ENCODE data around the gene RARG.
"Not testable (repeated sequence)": the region's sequence is repeated elsewhere in the genome, so short reads cannot be mapped to it uniquely, and the experiment has no call there.

Gene RARG

DNA sequence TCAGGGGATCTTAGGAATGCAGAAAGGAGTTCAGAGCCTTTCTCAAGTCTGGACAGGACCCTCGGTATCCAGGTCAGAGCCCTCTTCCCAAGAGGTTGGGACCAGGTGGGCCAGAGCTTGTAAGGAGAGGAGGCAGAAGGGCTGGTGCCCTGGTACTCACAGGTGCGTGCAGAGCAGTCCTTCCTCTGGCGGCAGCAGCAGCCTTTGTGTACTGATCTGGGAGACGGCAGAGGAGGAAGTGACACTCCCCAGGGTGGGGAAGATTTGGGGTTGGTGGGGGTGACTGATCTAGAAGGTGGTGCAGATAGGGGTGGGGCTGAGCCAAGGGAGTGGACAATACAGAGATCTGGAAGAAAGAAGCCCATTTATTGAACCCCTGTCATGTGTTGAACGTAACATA, 25.0 kb downstream of the RARG start, which contains the start of gene ITGB7:
TSS of gene ITGB7 (minus strand) at position 210 of the 400 bp plus-strand sequence. CDS start 6,808 bp downstream, outside the sequence.
- peak; percentile 77 for DNase-seq

DNA sequence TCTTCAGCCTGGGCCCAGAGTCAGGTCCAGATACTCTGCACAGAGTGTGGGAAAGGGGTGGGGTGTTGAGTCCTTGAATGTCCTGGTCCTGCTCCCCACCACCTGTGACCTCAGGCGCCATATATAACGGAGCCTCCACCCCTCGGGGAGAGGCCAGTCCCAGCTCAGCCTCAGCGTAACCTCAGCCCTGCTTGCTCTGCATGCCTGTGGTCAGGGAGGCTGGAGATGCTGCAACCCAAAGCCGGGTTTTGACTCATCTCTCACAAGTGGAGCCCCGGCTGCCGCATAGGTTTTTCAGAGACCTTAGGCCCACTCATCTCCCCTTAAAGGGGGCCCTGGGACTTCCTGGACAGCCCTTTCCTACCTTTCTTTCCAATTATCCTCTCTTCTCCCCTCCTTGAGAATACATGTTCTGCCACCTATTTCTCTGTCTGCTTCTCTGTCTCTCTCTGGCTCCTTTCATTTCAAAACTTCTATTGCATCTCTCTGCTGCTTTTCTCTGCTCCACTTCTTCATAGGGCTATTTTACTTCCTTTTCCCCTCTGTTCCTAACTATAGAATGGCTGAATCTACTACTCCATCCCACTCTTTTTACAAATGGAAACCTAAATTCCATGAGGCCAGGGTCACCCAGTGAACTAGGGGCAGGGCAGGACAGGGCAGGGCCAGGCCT, 26.1 kb downstream of the RARG start:
- DNase-seq, result peak; percentile 62

DNA sequence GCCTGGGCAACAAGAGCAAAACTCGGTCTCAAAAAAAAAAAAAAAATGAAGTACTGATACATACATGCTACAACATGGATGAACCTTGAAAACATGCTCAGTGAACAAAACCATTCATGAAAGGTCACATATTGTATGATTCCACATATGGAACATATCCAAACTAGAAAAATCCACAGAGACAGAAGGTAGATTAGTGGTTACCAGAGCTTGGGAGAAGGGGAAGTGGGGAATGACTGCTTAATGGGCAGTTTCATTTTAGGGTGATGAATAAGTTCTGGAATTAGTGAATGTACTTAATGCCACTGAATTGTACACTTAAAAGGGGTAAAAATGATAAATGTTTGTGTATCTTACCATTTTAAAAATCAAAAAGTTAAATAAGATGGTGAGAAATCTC, 27.7 kb downstream of the RARG start:
- no peak for DNase-seq

DNA sequence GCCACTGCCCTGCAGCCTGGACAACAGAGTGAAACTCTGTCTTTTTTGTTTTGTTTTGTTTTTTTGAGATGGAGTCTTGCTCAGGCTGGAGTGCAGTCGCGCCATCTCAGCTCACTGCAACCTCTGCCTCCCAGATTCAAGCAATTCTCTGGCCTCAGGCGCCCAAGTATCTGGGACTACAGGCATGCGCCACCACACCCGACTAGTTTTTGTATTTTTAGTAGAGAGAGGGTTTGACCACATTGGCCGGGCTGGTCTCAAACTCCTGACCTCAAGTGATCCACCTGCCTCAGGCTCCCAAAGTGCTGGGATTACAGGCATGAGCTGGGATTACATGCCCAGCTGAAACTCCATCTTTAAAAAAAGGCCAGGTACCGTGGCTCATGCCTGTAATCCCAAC, 29.7 kb downstream of the RARG start:
- DNase-seq, result not testable (repeated sequence)

DNA sequence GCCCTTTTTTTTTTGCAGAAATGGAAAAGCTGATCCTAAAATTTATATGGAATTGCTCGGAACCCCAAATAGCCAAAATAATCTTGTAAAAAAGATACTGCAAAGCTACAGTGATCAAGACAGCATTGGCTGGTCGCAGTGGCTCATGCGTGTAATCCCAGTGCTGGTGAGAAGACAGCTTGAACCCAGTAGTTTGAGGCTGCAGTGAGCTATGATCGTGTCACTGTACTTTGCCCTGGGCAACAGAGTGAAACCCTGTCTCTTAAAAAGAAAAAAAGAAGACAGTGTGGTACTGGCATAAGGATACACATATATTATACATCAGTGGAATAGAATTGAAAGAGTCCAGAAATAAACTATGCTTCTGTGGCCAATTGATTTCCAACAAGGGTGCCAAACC, 30.4 kb downstream of the RARG start:
- DNase-seq, result no peak

DNA sequence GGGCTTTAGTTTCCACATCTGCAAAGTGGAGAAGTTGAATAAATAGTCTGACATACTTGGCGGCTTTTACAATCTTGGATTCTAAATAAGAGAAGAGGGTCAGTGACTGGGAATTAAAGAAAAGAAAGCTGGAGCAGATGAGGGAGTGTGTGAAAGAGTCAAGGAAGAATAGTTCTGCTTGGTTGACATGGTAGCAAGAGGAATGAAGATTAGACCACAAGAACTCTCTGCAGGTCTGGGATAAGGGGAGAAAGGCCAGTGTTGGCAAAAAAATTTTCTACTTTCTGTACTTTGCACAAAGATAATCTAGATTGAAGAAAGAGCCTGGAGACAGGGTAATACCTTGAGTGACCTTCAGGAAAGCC, 30.9 kb downstream of the RARG start:
- no peak for DNase-seq

DNA sequence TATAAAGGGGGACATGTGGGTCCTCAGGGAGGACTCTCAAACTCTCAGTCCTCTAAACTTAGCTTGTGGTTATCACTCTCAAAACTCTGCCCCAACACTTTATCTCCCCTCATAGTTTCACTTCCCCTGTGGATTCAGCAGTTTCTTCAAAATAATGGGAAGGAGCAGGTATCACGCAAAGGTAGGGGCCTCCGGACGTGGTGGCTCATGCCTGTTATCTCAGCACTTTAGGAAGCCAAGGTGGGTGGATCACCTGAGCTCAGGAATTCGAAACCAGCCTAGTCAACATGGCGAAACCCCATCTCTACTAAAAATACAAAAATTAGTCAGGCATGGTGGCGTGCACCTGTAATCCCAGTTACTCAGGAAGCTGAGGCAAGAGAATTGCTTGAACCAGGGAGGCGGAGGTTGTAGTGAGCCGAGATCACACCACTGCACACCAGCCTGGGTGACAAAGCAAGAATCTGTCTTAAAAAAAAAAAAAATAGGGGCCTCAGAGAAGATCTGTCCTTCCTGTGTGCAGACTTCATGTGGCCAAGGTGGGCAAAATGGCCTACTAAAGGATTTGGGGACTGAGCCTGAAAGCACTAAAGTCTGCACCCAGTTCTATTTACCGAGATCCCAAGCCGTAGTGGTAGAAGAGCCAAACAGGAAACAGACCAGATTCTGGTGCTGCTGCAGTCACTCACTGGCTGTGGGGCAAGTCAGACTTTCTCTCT, 31.4 kb downstream of the RARG start:
- DNase-seq, result no peak

DNA sequence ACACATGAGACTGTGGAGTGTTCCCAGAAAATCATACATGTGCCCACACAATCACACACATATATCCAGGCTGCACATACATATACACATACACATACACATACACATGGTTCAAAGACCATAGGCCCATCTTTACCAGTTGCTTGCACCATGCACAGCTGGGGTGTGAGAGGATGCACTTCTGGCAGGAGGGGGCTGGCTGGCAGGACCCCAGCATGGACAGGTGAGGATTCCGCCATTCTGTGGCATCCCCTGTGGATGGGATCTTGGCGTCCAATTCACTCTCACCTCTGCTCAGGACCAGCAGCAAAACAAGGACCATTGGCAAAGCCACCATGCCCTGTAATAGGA, 31.9 kb downstream of the RARG start:
- no peak for DNase-seq

DNA sequence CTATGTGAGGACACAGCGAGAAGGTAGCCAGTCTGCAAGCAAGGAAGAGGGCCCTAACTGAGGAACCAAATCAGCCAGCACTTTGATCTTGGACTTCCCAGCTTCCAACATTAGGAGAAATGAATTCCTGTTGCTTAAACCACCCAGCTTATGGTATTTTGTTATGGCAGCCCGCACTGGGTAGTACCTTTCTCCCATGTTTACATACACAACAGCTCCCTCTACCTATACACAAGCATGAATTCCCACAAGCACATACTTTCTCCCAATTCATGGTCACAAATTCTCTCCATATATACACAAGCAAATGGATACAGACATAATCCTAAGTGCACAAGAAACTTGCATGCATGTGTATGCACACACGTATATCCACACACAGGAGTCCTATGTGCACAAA, 32.3 kb downstream of the RARG start:
- no peak for DNase-seq

DNA sequence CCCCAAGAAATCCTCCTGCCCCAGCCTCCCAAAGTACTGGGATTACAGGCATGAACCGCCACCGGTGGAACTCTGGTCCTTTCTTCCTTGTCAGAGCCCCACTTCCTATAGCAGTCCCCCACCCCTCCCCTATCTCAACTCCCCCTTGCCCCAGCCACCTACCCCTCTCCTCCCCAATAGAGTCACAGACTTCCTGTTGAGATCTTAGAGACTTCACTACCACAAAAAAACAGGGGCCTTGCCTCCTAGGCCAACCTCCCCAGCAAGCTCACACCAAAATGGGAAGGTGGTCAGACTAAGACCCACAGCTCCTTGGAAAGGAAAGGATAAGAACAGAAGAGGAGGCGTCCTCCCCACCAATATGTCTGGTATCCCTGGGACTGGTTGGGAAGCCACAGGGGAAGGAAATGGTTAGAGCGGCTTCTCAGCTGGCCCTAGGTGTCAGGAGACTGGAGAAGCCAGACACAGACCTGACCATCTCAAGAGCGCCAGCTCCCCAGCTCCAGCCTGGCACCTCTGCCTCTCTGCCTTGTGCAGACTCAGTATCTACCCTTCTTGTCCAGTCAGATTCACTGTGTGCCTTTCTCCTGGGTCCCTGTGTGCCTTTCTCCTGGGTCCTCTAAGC, 33.4 kb downstream of the RARG start:
- peak; percentile 45 for DNase-seq

DNA sequence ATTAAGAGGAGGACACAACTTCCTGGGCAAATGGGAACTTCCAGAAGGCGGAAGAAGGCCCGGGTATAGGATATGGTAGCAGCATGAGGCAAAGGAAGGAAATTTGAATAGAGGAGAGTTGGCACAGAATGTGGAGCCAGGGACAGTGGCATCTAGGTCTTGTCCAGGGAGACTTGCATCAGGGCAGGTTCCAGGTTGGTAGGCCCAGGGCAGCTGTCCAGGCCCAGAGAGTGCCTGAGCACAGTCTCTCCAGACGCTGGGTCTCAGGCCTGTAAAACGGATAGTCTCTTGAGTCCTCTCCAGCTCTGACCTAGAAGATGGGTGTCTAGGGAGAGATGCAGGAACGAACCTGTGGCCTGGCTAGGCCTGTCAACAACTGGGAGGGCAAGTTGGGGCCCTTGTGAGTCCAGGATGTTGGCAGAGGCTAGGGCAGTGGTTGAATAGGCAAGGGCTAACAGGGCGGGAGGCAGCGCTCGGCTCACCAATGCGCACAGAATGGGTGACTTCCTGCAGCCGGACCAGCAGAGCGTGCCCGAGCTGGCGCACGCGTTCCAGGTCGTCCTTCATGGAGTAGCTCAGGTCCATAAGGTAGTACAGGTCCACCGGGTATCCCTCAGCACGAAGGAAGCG, 34.9 kb downstream of the RARG start:
- DNase-seq, result no peak

DNA sequence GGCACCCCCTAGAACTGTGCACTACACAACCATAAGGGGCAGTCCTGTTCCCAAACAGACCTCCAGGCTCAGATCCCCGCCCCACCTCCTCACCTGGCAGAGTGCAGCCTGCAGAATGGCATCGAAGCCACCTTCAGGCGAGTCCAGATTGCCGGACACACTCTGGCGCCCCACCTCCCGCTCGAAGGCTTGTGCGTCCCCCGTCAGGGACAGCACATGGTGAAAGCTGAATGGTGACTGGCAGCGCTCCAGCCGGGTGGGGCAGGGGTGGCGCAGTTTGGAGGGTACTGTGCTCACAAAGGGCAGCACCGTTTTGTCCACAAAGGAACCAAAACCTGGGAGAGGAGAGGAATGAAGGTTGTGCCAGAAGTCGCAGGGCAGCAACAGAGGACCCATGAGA, 35.5 kb downstream of the RARG start:
- no peak for DNase-seq

DNA sequence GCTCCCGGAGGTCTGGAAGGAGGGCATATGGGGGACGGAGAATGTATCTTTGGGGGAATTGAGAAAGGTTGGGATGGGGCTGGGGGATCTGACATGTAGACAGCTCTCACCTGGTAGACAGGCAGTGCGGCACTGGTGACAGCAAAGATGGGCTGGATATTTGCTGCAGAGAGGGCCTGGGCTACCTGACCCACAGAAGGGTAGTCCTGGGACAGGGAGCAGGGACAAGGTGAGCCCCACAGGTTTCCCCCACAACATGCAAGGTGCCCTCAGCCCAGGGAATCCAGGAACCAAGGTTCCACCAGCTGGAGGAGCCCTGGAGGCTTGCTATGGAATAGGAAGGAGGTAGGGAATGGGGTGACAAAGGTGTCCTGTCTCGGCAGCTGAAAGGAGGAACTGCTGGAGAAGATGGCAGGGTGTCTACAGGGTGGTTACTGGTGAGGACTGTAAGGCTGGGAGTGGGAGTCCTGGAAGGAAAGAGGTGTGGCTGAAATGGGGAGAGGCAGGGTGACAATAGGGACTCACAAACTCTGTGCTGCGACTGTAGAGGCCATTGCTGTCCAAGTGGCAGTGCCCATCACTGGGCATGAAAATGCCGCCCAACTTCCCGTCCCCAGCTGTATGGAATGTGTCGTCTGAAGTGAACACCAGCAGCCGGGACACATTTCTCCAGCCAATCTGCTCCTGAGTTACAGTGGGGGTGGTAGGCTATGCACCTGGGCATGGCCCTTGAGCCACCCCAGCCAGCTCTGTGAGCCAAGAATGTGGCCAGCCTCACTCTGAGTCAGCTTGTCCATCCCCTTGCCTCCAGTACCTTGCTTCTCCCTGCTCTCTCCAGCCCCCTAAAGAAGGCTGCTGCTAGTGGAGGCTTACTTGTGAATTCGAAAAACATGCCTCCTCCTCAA, 36.2 kb downstream of the RARG start:
- DNase-seq, result no peak

DNA sequence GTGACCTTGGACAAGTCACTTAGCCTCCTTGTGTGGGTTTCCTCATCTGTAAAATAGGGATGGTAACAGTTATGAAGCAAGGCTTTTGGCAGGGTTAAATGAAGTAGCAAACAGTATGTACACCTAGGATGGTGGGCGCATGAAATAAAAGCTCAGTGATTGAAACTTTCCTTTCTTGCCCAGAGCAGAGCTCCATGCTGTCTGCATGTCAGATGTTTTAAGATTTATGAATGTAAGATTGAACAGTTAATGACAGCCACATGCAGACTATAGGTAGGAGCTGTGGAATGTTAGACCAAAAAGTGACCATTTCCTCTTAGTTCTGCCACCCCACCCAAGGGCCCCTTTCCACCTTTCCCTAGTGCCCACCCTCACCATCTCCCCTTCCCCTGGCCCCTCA, 37.0 kb downstream of the RARG start:
- DNase-seq, result no peak

DNA sequence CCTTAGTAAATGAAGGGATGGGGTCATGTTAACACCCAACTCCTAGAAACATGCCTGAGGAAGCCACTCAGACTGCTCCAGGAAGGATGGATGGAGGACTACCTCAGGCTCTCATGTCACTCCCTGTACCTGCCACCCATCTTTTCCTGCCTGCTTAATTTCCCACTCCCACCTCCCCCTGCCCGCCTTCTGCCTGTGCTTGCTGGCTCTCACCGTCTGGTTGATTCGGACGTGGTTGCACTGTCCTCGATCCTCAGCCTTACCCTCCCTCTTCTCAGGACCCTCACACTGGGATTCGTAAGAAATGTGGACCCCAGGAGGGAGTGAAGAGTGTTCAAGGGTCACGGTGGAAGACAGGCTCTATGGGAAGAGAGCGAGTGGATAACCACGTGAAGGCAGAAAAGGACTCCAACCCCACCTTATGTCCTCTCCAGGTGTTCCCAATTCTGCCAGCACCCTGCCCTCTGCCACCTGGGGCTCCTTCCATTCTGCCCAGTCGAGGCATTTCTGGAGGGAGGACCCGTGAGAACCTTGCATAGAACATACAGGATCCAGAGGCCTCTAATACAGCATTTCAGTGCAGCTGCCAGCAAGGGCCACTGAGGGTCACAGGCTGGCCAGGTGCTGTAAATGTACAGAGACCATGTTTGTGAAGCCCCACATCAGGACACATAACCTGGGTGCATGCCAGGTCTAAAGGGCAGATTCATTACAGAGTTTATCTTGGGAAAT, 37.9 kb downstream of the RARG start:
- DNase-seq, result no peak

DNA sequence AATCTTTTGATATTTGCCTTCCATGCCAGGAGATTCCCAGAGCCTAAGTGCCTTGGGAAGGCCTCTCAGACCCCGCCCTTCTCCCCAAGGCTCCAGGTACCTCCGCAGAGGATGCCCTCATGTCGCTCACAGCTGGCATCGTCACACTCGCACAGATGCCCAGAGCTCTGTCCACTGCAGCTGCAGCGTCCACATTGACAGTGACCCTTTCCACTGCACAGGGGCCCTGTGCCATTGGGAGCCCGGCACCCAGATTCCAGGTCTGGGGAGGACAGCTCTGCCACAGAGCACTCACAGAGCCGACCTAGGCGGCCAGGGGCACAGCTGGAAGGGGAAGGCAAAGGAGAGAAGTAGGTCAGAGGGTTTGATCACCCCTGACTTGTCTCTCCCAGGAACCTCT, 39.0 kb downstream of the RARG start:
- DNase-seq, result no peak

DNA sequence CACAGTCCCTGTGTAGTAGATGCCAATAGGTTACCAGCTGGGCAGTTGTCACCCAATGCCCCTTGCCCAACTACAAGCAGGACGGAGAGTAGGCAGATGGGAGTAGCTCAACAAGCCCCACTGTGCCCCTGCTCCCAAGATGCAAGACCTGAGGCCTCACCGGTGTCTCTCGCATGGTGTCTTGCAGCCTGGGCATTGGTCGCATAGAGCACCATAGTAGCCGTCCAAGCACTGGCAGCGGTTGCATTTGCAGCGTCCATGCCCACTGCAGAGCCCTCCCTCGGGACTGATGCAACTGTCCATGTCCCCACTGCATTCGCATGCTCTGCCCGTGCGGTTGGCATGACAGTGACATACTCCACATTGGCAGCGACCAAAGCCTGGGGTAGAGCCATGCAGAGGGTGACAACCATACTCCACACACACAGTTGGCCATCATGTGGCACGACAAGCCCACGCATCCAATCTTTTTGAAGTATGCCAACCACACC, 39.4 kb downstream of the RARG start:
- no peak for DNase-seq

DNA sequence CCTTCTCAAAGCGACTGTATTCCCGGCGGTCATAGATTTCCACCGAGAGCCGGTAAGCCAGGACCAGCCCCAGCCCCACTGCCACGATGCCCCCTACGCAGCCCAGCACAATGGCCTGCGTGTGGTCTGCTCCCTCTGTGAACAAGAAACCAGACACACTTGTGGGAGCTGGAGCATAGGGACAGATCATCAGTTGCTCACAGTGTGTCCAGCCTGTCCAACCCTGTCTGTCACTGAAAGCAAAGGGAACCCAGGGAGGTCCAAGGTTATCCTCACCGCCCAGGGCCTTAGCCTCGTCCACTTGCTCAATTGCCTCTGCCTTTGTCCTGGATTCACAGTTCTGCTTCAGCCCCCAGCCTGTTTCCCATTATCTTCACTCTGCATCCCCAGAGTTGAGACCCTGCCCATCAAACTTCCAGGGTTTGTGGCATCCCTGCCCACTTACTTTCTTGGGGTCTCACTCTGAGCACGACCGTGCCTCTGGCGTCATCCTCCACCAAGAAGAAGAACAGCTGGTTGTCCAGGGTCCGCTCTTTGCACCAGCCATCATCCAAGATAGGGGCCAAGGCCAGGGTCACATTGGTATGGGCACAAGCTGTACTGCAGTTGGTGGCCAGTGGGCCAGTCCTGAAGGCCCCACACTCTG, 40.0 kb downstream of the RARG start:
- no peak for DNase-seq

DNA sequence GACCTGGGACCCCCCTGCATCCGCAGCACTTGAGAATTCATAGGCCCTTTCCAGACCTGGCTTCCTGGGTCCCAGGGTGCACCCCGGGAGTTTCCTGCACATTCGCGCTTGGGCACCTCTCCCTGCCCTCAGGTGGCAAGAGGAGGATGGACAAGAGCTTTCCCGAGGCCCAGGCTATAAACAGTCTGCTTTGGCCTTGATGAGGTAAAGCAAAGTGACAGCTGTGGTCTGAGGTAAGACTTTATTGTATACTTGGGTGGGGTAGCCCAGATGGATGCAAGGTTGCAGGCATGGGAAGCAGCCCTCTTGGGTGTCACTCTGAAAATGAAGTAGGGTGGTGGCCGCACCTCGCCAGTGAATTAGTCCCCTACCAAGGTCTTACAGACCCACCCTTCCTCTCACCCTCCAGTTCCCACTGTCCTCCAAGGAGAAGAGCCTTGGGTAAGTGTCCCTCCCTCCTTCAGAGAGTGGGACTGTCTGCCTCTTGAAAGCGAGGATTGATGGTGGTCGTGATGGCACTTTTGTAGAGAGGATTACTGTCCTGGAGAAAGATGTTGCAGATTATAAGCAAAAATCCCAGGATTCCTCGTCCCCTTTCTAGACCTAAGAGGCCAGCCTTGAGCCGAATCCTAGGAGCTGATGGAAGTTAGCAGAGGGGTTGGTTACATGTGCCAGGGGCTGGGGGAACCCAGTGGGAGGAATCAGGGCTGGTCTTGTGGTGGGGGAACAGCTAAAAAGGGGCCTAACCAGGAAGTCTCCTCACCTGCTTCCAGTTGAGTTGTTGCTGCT, 40.7 kb downstream of the RARG start:
- no peak for DNase-seq

DNA sequence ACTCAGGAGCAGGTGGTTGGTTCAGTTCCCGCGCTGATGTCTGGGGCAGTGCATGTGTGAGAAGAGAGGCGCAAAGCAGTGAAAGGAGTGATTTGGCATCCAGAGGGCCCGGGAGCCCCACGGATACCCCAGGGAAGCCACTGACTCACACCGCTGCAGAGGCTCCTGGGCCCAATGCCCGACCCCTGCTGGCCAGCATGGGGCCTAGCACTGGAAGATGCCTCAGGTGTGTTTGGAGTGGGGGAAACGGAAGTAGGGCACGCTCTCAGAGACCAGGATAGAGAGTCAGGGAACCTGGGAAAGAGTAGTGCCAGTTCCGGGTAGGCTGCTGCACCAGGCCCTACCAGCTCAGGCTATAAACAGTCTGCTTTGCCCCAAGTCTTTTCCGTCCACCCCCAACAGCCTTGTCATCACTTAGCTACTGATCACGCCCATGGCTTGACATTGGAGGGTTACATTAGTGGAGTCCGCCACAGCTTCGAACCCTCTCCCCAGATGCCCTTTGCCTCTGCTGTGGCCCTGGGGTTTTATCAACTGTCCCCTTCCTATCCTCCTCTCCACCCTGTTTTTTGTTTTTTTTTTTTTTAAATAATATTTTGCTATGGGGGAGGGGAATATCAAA, 41.8 kb downstream of the RARG start:
- peak; percentile 59 for DNase-seq

Data from CD4-positive, alpha-beta T cell treated with Interleukin-21 for 1 hour (primary cell).